Caco-2 (cell line): ENCODE results near the gene CPT1B. TPM values are rescaled to one million over a fixed set of nuclear protein-coding genes. Genes with fewer than 3 reads are reported as not detected.

Experiments
- BruUV-seq: library from RNA; stranded (reverse); fragments of 400-500 nt; replicated peaks from 2 replicates; lab custom pipeline; 2021; lab: Mats Ljungman, UMichigan
- CTCF ChIA-PET: fragments of 300-600 bp; sonication (Branson Sonifier 250); formaldehyde crosslinking; loops from one replicate; lab custom pipeline; 2022; ENCODE audit warnings: antibody characterized with exemption; lab: Charles Lee
- POLR2A ChIA-PET: fragments of 300-600 bp; sonication (Branson Sonifier 250); formaldehyde crosslinking; loops from one replicate; lab custom pipeline; 2022; ENCODE audit warnings: antibody characterized with exemption; lab: Charles Lee
- DNase-seq, 2 experiments: peaks; one replicate each; pipeline versions ENCODE4 v3.0.0 to v3.0.0-alpha.2; 2020 to 2022
- H3K27me3 ChIP-seq: replicated peaks from 2 replicates; pipeline ENCODE4 v1.6.0; 2011; ENCODE audit warnings: low read length; ENCODE audit not compliant: control insufficient read depth, insufficient read depth
- H3K36me3 ChIP-seq: 2 replicates; pipeline ENCODE4 v1.5.1; 2011; ENCODE audit warnings: low read length; ENCODE audit not compliant: control insufficient read depth, insufficient read depth
- H3K4me1 ChIP-seq: fragments of 250-450 bp; sonication (Bioruptor Pico); 2 replicates; pipeline ENCODE4 v1.5.1; 2020; ENCODE audit warnings: mild to moderate bottlenecking
- H3K4me3 ChIP-seq: 2 replicates; pipeline ENCODE4 v1.5.1; 2011; ENCODE audit warnings: low read depth, mild to moderate bottlenecking, control low read depth, low read length
- H3K9me3 ChIP-seq: fragments of 250-450 bp; sonication (Bioruptor Pico); 2 replicates; pipeline ENCODE4 v1.5.1; 2020; ENCODE audit warnings: mild to moderate bottlenecking, moderate library complexity
- H3K27ac Mint-ChIP-seq: one replicate; pipeline ENCODE4 v1.8.0; 2022; ENCODE audit warnings: mixed read lengths; ENCODE audit not compliant: unreplicated experiment
- H3K27me3 Mint-ChIP-seq: one replicate; pipeline ENCODE4 v1.8.0; 2022; ENCODE audit warnings: mixed read lengths; ENCODE audit not compliant: insufficient read depth, unreplicated experiment
- H3K36me3 Mint-ChIP-seq: one replicate; pipeline ENCODE4 v1.8.0; 2022; ENCODE audit warnings: mild to moderate bottlenecking, mixed read lengths; ENCODE audit not compliant: insufficient read depth, unreplicated experiment
- H3K4me1 Mint-ChIP-seq: one replicate; pipeline ENCODE4 v1.8.0; 2022; ENCODE audit warnings: low read depth, mixed read lengths; ENCODE audit not compliant: unreplicated experiment
- H3K4me3 Mint-ChIP-seq: one replicate; pipeline ENCODE4 v1.8.0; 2022; ENCODE audit warnings: mild to moderate bottlenecking, moderate library complexity, mixed read lengths; ENCODE audit not compliant: unreplicated experiment
- H3K9me3 Mint-ChIP-seq: one replicate; pipeline ENCODE4 v1.8.0; 2022; ENCODE audit warnings: mixed read lengths; ENCODE audit not compliant: unreplicated experiment
- CTCF ChIP-seq, 2 experiments: fragments of 200-600 bp in 1 of 2; IDR thresholded peaks; 1 replicate in 1 of 2; 2 replicates in 1 of 2; pipeline versions ENCODE4 v1.5.1 to v1.8.0; 2011 to 2022; ENCODE audit warnings: antibody characterized with exemption in 1 of 2, control low read depth in 1 of 2, inconsistent platforms in 1 of 2, low read depth in 1 of 2, low read length in 1 of 2, mild to moderate bottlenecking in 1 of 2, moderate library complexity in 1 of 2; ENCODE audit not compliant: insufficient read depth in 1 of 2, severe bottlenecking in 1 of 2, unreplicated experiment in 1 of 2
- intact Hi-C: fragments of 100-400 bp; cut with micrococcal nuclease; formaldehyde crosslinking; loops from one replicate; pipeline ENCODE4 v1.10.0; 2022; ENCODE audit not compliant: unreplicated experiment
- total RNA-seq: library from RNA; stranded (reverse); gene quantifications from 2 replicates; pipeline ENCODE4 v1.2.3, GENCODE V29; 2022

CPT1B gene
- total RNA-seq, 1 experiment from 2014 or later = 19.8 TPM

GRCh38 chr22:50583294-50583861 is 5.2 kb upstream of the CPT1B start:
- peaks cover 23% of the 10 kb centered on the region for H3K4me1 ChIP-seq
- TSS peak; percentile 63 for BruUV-seq
- Mint-ChIP-seq H3K36me3 (peaks cover 4% of the 10 kb centered on the region), H3K27ac (peak overlapping the region; percentile 97), H3K4me1 (no peaks in the 10 kb centered on the region), H3K9me3 (no peaks in the 10 kb centered on the region), H3K27me3 (no peaks in the 10 kb centered on the region), H3K4me3 (peak overlapping the region; percentile 78)
- peak in 1 of 2 experiments; percentile 30 for DNase-seq
- CTCF ChIA-PET = interaction anchor here (0.7 to 1.6 kb wide), 5 partner anchors 20 to 58 kb away, joined by 3 to 9 read pairs (median 8); partner anchors contain the start of genes ARSA, SCO2 and SYCE3
- POLR2A ChIA-PET = interaction anchor here (0.7 to 1.4 kb wide), 4 partner anchors 15 to 76 kb away, joined by 3 to 5 read pairs (median 4); partner anchors contain the start of genes LMF2 and NCAPH2
- intact Hi-C loops = loop anchor here (5.0 kb wide), 1 partner anchor 56 kb away; the partner anchor contains the start of gene SCO2
- TF ChIP-seq CTCF (IDR thresholded peaks at IDR 0.05; ENCODE audit: insufficient read depth in 1 of 2, low read depth in 1 of 2, low read length in 1 of 2, severe bottlenecking in 1 of 2, unreplicated experiment in 1 of 2) = no peak
- no peaks in the 10 kb centered on the region for H3K27me3 ChIP-seq
- peak overlapping the region; percentile 69 for H3K4me3 ChIP-seq
- peaks cover 1% of the 10 kb centered on the region; the same call in 1 of the 2 replicates for H3K36me3 ChIP-seq
- no peaks in the 10 kb centered on the region for H3K9me3 ChIP-seq

- Histone ChIP-seq H3K27me3 (no peaks in the 10 kb centered on the region), H3K4me3 (peak within 1 kb of the TSS; percentile 69), H3K4me1 (peaks cover 23% of the 10 kb centered on the region), H3K36me3 (peaks cover 1% of the 10 kb centered on the region; the same call in 1 of the 2 replicates), H3K9me3 (no peaks in the 10 kb centered on the region)
- ChIA-PET POLR2A (interaction anchor here (0.7 to 1.4 kb wide), 6 partner anchors 14 to 75 kb away, joined by 3 to 5 read pairs (median 4); partner anchors contain the start of genes ARSA, LMF2 and NCAPH2), CTCF (interaction anchor here (0.7 to 2.2 kb wide), 7 partner anchors 19 to 57 kb away, joined by 3 to 9 read pairs (median 8); partner anchors contain the start of genes ARSA, SCO2 and SYCE3)
- peaks cover 4% of the 10 kb centered on the region for H3K36me3 Mint-ChIP-seq
- peak within 1 kb of the TSS; percentile 78 for H3K4me3 Mint-ChIP-seq
- intact Hi-C loops = loop anchor here (1.0 to 5.0 kb wide), 2 partner anchors 19 to 55 kb away; partner anchors contain the start of gene SCO2
- peak within 1 kb of the TSS; percentile 97 for H3K27ac Mint-ChIP-seq
- no peaks in the 10 kb centered on the region for H3K27me3 Mint-ChIP-seq
- peak; percentile 97 to 99 for DNase-seq
- no peak for TF ChIP-seq CTCF (IDR thresholded peaks at IDR 0.05; ENCODE audit: insufficient read depth in 1 of 2, low read depth in 1 of 2, low read length in 1 of 2, severe bottlenecking in 1 of 2, unreplicated experiment in 1 of 2)
- H3K9me3 Mint-ChIP-seq = no peaks in the 10 kb centered on the region
- no TSS peak for BruUV-seq
- no peaks in the 10 kb centered on the region for H3K4me1 Mint-ChIP-seq
Measured at GRCh38 chr22:50582493-50583293, 4.5 kb upstream of the CPT1B start, which contains the start of gene CHKB. CHKB (minus strand) TSS chr22:50582849; CDS start chr22:50582781, 68 bp downstream.
